Lower lobe of right lung (tissue), 2 donors: ENCODE results near the gene MYH7. TPM values are rescaled to one million over a fixed set of nuclear protein-coding genes. Genes with fewer than 3 reads are reported as not detected.

Source experiments
- ATAC-seq, 2 donors: fragments of 200-7000 bp; cut with Tn5 transposase; one replicate each; pipeline ENCODE4 v1.9.1; 2020 to 2022; ENCODE audit warnings: mild to moderate bottlenecking in 2 of 2, moderate library complexity in 2 of 2
- DNase-seq: peaks from one replicate; pipeline ENCODE4 v3.0.0-alpha.2; 2020
- H3K27ac ChIP-seq: fragments of 200-600 bp; one replicate; pipeline ENCODE4 v1.8.0; 2022
- H3K27me3 ChIP-seq: fragments of 200-600 bp; one replicate; pipeline ENCODE4 v1.8.0; 2022; ENCODE audit warnings: low read depth
- H3K36me3 ChIP-seq: fragments of 200-600 bp; one replicate; pipeline ENCODE4 v1.8.0; 2022; ENCODE audit warnings: mild to moderate bottlenecking
- H3K4me1 ChIP-seq: fragments of 200-600 bp; one replicate; pipeline ENCODE4 v1.8.0; 2022
- H3K4me3 ChIP-seq: fragments of 200-600 bp; one replicate; pipeline ENCODE4 v1.8.0; 2022; ENCODE audit warnings: mild to moderate bottlenecking
- H3K9me3 ChIP-seq: fragments of 200-600 bp; one replicate; pipeline ENCODE4 v1.8.0; 2022
- intact Hi-C: fragments of 100-400 bp; cut with DNase I; formaldehyde crosslinking; loops from one replicate; pipeline ENCODE4 v1.11.0; 2022
- total RNA-seq: library from RNA; stranded (reverse); fragmentation: NEBNext Ultra II Directional; extraction: Animal tissue kit (Norgen Biotek cat#: 25700); gene quantifications from one replicate; pipeline ENCODE4 v1.2.1, GENCODE V29; 2021
- TF ChIP-seq, protein P1 (sequence below): fragments of 200-600 bp; IDR thresholded peaks from one replicate; pipeline ENCODE4 v1.8.0; 2022; ENCODE audit warnings: antibody characterized with exemption, mild to moderate bottlenecking
- donor health status: DM: no; HTN: yes; CAD: no; lungs with severe emphysema.

MYH7 gene
- total RNA-seq, 1 donor from 2014 or later = 0.09 TPM

DNA sequence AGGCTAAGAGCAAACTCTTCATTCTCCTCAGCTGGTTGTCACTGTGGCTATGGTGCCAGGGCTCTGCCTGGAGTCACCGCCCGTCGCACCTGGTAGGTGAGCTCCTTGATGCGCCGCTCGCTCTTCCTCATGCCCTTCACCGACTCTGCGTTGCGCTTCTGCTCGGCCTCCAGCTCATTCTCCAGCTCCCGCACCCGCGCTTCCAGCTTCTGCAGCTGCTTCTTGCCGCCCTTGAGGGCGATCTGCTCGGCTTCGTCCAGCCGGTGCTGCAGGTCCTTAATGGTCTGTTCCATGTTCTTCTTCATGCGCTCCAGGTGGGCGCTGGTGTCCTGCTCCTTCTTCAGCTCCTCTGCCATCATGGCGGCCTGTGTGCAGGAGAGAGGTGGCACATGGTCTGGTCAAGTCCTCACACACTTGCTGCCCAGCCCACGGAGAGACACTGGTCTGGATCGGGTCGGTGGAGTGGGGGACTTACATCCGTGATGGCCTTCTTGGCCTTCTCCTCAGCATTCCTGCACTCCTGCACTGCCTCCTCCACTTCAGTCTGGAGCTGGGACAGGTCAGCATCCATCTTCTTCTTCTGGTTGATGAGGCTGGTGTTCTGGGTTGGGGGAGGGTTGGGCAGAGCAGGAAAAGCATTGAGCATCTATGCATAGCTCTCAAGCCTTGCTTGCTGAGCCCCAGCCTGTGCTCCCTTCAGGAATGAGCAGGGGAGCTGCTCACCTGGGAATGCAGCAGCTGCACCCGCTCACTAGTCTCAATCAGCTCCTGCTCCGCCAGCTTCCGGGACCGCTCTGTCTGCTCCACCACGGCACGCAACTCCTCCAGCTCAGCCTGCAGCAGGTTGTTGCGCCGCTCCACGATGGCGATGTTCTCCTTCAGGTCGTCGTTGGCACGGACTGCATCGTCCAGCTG is 20.3 kb downstream of the MYH7 start:
- no peak for ATAC-seq

DNA sequence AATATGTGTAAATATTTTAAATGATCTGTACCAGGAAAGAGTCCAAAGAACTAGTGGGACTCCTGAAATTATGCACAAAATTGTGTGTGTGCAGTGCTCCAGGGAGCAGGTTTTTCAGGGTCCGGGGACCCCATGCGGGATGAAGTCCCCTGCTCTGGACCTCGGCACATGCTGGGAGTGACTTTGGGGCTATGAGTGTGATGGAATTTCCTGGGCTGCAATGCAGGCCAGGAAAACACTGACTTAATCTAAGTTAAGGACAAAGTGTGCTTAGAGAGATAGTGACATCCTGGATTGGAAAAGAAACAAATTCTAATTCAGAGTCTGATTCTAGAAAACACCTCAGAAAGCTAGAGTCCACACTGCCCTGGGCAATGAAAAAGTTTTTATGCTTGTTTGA is 21.2 kb downstream of the MYH7 start:
- ATAC-seq (no peak), DNase-seq (no peak)
- H3K36me3 ChIP-seq = no peaks in the 10 kb centered on the region
- no peaks in the 10 kb centered on the region for H3K27me3 ChIP-seq
- no peak overlapping the region for H3K4me3 ChIP-seq
- H3K9me3 ChIP-seq = no peaks in the 10 kb centered on the region
- TF ChIP-seq, protein P1, sequence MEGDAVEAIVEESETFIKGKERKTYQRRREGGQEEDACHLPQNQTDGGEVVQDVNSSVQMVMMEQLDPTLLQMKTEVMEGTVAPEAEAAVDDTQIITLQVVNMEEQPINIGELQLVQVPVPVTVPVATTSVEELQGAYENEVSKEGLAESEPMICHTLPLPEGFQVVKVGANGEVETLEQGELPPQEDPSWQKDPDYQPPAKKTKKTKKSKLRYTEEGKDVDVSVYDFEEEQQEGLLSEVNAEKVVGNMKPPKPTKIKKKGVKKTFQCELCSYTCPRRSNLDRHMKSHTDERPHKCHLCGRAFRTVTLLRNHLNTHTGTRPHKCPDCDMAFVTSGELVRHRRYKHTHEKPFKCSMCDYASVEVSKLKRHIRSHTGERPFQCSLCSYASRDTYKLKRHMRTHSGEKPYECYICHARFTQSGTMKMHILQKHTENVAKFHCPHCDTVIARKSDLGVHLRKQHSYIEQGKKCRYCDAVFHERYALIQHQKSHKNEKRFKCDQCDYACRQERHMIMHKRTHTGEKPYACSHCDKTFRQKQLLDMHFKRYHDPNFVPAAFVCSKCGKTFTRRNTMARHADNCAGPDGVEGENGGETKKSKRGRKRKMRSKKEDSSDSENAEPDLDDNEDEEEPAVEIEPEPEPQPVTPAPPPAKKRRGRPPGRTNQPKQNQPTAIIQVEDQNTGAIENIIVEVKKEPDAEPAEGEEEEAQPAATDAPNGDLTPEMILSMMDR = no peak
- H3K27ac ChIP-seq = no peak overlapping the region
- intact Hi-C loops = no loop called here
- H3K4me1 ChIP-seq = no peaks in the 10 kb centered on the region

More for the DNA sequence above, 20.3 kb downstream of the MYH7 start:
- Histone ChIP-seq H3K4me3 (no peak overlapping the region), H3K27me3 (no peaks in the 10 kb centered on the region), H3K27ac (no peak overlapping the region), H3K4me1 (no peaks in the 10 kb centered on the region), H3K36me3 (no peaks in the 10 kb centered on the region), H3K9me3 (no peaks in the 10 kb centered on the region)
- intact Hi-C loops = no loop called here
- TF ChIP-seq, protein P1 = no peak
- DNase-seq = no peak

GRCh38 chr14:23413681-23414080 is 21.8 kb downstream of the MYH7 start:
- Histone ChIP-seq H3K4me3 (no peak overlapping the region), H3K27ac (no peak overlapping the region), H3K4me1 (no peaks in the 10 kb centered on the region), H3K36me3 (no peaks in the 10 kb centered on the region), H3K9me3 (no peaks in the 10 kb centered on the region), H3K27me3 (no peaks in the 10 kb centered on the region)
- ATAC-seq (no peak), DNase-seq (no peak)
- intact Hi-C loops = no loop called here
- TF ChIP-seq, protein P1 = no peak

DNA sequence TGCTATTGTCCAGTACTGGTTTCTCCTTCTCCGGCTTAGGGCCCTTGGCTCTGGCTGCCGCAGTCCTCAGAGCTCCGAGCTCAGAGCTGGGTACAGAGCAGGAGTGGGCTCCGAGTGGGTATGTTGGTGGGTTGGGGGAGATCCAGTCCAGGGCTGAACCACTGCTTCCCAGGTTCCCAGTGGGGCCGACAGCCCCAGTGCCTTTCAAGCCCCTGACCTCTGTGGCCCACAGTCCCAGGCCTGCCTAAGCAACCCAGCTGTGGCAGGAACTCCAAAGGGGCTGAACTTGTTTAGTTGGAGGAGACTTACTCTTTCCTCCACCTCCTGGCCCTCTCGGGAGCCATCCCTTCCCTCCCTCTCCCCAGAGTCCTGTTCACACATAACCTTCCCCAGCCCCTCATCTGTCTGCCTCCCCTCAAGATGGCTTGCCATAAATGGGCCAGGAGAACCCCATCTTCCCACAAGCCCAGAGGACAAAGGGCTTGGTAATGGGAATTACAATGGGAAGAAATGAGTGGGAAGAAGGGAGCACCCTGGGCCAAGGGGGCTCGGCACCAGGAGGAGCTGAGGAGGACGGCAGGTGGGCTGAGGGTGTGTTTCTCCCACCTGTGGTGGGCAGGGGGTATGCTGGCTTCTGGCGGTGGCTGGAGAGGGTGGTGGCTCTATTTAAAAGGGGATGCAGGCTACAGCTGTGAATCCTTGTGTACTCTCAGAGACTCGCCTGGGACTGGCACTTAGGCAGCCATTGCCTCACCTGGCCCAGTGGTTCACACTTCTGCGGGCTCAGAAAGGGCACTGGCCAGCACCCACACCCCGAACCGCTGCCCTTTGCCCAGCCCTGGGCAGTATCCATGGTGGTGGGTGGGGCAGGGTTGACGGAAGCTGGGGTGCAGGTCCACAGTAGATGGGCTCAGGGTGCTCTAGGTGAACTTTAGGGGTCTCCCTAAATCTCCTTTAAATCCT is 23.6 kb downstream of the MYH7 start:
- no peak for DNase-seq
- Histone ChIP-seq H3K27me3 (no peaks in the 10 kb centered on the region), H3K4me3 (no peak overlapping the region), H3K36me3 (no peaks in the 10 kb centered on the region), H3K9me3 (no peaks in the 10 kb centered on the region), H3K27ac (no peak overlapping the region), H3K4me1 (no peaks in the 10 kb centered on the region)
- intact Hi-C loops = no loop called here
- ATAC-seq = no peak
- TF ChIP-seq, protein P1 = no peak

DNA sequence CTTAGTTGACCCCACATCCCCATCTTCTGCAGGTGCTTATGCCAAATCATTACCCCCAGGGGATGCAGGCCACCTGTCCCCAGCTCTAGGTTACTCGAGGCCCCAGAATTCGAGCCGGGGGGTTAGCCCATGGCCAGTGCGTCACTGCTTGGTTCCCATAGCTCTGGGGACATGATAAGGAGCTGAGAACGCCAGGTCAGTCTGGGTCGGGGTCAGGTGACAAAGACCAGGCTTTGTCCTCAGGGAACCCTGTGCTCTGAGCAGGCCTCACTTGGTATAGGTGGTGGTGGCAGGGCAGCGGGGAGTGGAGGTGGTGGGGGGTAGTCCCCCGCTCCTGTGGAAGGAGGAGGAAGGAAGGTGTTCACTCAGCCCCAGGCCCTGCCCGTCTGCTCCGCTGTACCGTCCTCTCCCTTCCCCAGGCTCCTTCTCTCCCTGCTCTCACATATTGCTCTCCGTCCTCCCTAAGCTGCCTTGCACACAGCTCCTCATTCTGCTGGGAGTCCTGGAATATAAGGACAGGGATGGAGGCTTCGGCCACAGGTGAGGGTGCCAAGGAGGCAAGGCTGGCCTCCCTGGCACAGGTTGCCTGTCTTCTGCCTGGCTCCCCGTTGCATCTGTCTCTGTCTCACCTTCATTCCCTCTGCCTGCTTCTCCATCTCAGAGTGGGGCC is 25.4 kb downstream of the MYH7 start:
- Histone ChIP-seq H3K27me3 (no peaks in the 10 kb centered on the region), H3K9me3 (no peaks in the 10 kb centered on the region), H3K36me3 (no peaks in the 10 kb centered on the region), H3K4me3 (no peak overlapping the region), H3K27ac (no peak overlapping the region), H3K4me1 (no peaks in the 10 kb centered on the region)
- ATAC-seq = peak in 1 of 2 donors; percentile 16
- no peak for DNase-seq
- intact Hi-C loops = no loop called here
- TF ChIP-seq, protein P1 = no peak
